WTC11 (cell line): ENCODE data around the gene KIRREL3. TPM values are rescaled to one million over a fixed set of nuclear protein-coding genes. Genes with fewer than 3 reads are reported as not detected.

Experiments used
- ATAC-seq: fragments of 200-7000 bp; cut with Tn5 transposase; 2 replicates; pipeline ENCODE4 v1.10.0; 2021; ENCODE audit warnings: mild to moderate bottlenecking, moderate library complexity
- CTCF ChIA-PET: fragments of 300-600 bp; sonication (Branson Sonifier 250); formaldehyde crosslinking; loops from one replicate; lab custom pipeline; 2021; ENCODE audit warnings: antibody characterized with exemption; lab: Charles Lee
- POLR2A ChIA-PET: fragments of 350-600 bp; sonication (Branson Sonifier 250); formaldehyde crosslinking; loops from one replicate; lab custom pipeline; 2021; ENCODE audit warnings: antibody characterized with exemption; lab: Charles Lee
- DNase-seq: peaks from one replicate; pipeline ENCODE4 v3.0.0; 2021; ENCODE audit warnings: low spot score
- H3K27ac Mint-ChIP-seq: 2 replicates; pipeline ENCODE4 v1.8.0; 2021; ENCODE audit warnings: mixed read lengths
- H3K27me3 Mint-ChIP-seq: 2 replicates; pipeline ENCODE4 v1.8.0; 2021; ENCODE audit warnings: low read depth, mild to moderate bottlenecking, moderate library complexity, mixed read lengths
- H3K36me3 Mint-ChIP-seq: 2 replicates; pipeline ENCODE4 v1.8.0; 2021; ENCODE audit warnings: mixed read lengths
- H3K4me1 Mint-ChIP-seq: 2 replicates; pipeline ENCODE4 v1.8.0; 2022; ENCODE audit warnings: mixed read lengths
- H3K4me3 Mint-ChIP-seq: 2 replicates; pipeline ENCODE4 v1.8.0; 2021; ENCODE audit warnings: mild to moderate bottlenecking, moderate library complexity, mixed read lengths
- H3K9me3 Mint-ChIP-seq: 2 replicates; pipeline ENCODE4 v1.8.0; 2021; ENCODE audit warnings: mixed read lengths
- CBFB ChIP-seq: sonication (generic); formaldehyde crosslinking; IDR thresholded peaks from 2 replicates; pipeline ENCODE4 v1.8.1; 2022; ENCODE audit warnings: mild to moderate bottlenecking, low read depth, missing genetic modification reagents
- CREB1 ChIP-seq: sonication (generic); formaldehyde crosslinking; IDR thresholded peaks from 2 replicates; pipeline ENCODE4 v1.8.0; 2023; ENCODE audit warnings: mild to moderate bottlenecking, missing genetic modification reagents
- CTCF ChIP-seq: fragments of 200-600 bp; IDR thresholded peaks from 2 replicates; pipeline ENCODE4 v1.8.0; 2022; ENCODE audit warnings: antibody characterized with exemption
- E2F4 ChIP-seq: sonication (generic); formaldehyde crosslinking; IDR thresholded peaks from 2 replicates; pipeline ENCODE4 v1.8.1; 2022; ENCODE audit warnings: low read depth, mild to moderate bottlenecking, moderate library complexity, missing genetic modification reagents, borderline replicate concordance
- E2F5 ChIP-seq: sonication (generic); formaldehyde crosslinking; IDR thresholded peaks from 2 replicates; pipeline ENCODE4 v1.8.1; 2022; ENCODE audit warnings: mild to moderate bottlenecking, moderate library complexity, missing genetic modification reagents
- GTF2I ChIP-seq: fragments of 250-450 bp; sonication (Bioruptor Pico); conservative IDR thresholded peaks from 2 replicates; pipeline ENCODE4 v1.4.0; 2021; ENCODE audit warnings: mild to moderate bottlenecking
- NR1H2 ChIP-seq: sonication (generic); formaldehyde crosslinking; IDR thresholded peaks from 2 replicates; pipeline ENCODE4 v1.9.0; 2021; ENCODE audit warnings: mild to moderate bottlenecking, moderate library complexity, missing genetic modification reagents
- NR3C1 ChIP-seq: sonication (generic); formaldehyde crosslinking; conservative IDR thresholded peaks from 2 replicates; pipeline ENCODE4 v1.8.1; 2023; ENCODE audit warnings: low read depth, mild to moderate bottlenecking, missing genetic modification reagents
- RELA ChIP-seq: sonication (generic); formaldehyde crosslinking; IDR thresholded peaks from 2 replicates; pipeline ENCODE4 v1.8.1; 2022; ENCODE audit warnings: missing genetic modification reagents, mild to moderate bottlenecking, borderline replicate concordance
- RORB ChIP-seq: fragments of 250-450 bp; sonication (Bioruptor Pico); IDR thresholded peaks from 2 replicates; pipeline ENCODE4 v1.9.0; 2021; ENCODE audit warnings: mild to moderate bottlenecking
- ZNF121 ChIP-seq: sonication (generic); formaldehyde crosslinking; IDR thresholded peaks from 2 replicates; pipeline ENCODE4 v1.8.0; 2023; ENCODE audit warnings: missing genetic modification reagents
- ZNF396 ChIP-seq: fragments of 250-450 bp; sonication (Bioruptor Pico); IDR thresholded peaks from 2 replicates; pipeline ENCODE4 v1.8.0; 2021; ENCODE audit warnings: mild to moderate bottlenecking, moderate library complexity, borderline replicate concordance
- total RNA-seq: library from RNA; stranded (reverse); gene quantifications from 3 replicates; pipeline ENCODE4 v1.2.3, GENCODE V29; 2021
- TF ChIP-seq, protein P1 (sequence below): sonication (generic); formaldehyde crosslinking; IDR thresholded peaks from 2 replicates; pipeline ENCODE4 v1.8.1; 2022; ENCODE audit warnings: low read depth, missing genetic modification reagents, borderline replicate concordance
- TF ChIP-seq, protein P2 (sequence below): sonication (generic); formaldehyde crosslinking; IDR thresholded peaks from 2 replicates; pipeline ENCODE4 v1.8.1; 2023; ENCODE audit warnings: mild to moderate bottlenecking, missing genetic modification reagents
- TF ChIP-seq, protein P3 (sequence below): sonication (generic); formaldehyde crosslinking; IDR thresholded peaks from 2 replicates; pipeline ENCODE4 v1.8.1; 2023; ENCODE audit warnings: mild to moderate bottlenecking, missing genetic modification reagents, borderline replicate concordance
- TF ChIP-seq, protein P4 (sequence below): sonication (generic); formaldehyde crosslinking; IDR thresholded peaks from 2 replicates; pipeline ENCODE4 v1.8.0; 2023; ENCODE audit warnings: missing genetic modification reagents

KIRREL3 gene
- total RNA-seq, 1 experiment from 2014 or later: 0.59 TPM

- TF ChIP-seq, protein P1, sequence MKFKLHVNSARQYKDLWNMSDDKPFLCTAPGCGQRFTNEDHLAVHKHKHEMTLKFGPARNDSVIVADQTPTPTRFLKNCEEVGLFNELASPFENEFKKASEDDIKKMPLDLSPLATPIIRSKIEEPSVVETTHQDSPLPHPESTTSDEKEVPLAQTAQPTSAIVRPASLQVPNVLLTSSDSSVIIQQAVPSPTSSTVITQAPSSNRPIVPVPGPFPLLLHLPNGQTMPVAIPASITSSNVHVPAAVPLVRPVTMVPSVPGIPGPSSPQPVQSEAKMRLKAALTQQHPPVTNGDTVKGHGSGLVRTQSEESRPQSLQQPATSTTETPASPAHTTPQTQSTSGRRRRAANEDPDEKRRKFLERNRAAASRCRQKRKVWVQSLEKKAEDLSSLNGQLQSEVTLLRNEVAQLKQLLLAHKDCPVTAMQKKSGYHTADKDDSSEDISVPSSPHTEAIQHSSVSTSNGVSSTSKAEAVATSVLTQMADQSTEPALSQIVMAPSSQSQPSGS (CRISPR knock-in tag): no peak
- TF ChIP-seq ZNF396 (CRISPR knock-in tag) (no peak), CTCF (no peak), GTF2I (CRISPR knock-in tag) (no peak), CBFB (CRISPR knock-in tag) (no peak), CREB1 (CRISPR knock-in tag) (no peak)
- TF ChIP-seq, protein P2, sequence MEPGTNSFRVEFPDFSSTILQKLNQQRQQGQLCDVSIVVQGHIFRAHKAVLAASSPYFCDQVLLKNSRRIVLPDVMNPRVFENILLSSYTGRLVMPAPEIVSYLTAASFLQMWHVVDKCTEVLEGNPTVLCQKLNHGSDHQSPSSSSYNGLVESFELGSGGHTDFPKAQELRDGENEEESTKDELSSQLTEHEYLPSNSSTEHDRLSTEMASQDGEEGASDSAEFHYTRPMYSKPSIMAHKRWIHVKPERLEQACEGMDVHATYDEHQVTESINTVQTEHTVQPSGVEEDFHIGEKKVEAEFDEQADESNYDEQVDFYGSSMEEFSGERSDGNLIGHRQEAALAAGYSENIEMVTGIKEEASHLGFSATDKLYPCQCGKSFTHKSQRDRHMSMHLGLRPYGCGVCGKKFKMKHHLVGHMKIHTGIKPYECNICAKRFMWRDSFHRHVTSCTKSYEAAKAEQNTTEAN (CRISPR knock-in tag): no peak
- TF ChIP-seq, protein P3, sequence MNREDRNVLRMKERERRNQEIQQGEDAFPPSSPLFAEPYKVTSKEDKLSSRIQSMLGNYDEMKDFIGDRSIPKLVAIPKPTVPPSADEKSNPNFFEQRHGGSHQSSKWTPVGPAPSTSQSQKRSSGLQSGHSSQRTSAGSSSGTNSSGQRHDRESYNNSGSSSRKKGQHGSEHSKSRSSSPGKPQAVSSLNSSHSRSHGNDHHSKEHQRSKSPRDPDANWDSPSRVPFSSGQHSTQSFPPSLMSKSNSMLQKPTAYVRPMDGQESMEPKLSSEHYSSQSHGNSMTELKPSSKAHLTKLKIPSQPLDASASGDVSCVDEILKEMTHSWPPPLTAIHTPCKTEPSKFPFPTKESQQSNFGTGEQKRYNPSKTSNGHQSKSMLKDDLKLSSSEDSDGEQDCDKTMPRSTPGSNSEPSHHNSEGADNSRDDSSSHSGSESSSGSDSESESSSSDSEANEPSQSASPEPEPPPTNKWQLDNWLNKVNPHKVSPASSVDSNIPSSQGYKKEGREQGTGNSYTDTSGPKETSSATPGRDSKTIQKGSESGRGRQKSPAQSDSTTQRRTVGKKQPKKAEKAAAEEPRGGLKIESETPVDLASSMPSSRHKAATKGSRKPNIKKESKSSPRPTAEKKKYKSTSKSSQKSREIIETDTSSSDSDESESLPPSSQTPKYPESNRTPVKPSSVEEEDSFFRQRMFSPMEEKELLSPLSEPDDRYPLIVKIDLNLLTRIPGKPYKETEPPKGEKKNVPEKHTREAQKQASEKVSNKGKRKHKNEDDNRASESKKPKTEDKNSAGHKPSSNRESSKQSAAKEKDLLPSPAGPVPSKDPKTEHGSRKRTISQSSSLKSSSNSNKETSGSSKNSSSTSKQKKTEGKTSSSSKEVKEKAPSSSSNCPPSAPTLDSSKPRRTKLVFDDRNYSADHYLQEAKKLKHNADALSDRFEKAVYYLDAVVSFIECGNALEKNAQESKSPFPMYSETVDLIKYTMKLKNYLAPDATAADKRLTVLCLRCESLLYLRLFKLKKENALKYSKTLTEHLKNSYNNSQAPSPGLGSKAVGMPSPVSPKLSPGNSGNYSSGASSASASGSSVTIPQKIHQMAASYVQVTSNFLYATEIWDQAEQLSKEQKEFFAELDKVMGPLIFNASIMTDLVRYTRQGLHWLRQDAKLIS: no peak
- TF ChIP-seq, all 79 proteins: peak for 0
Measured at GRCh38 chr11:126904520-126904919, 96.0 kb downstream of the KIRREL3 start (continued).

- ATAC-seq: no peak
- no peaks in the 10 kb centered on the region; the same call in 1 of the 2 replicates for H3K27me3 Mint-ChIP-seq
- peaks cover 39% of the 10 kb centered on the region for H3K4me1 Mint-ChIP-seq
- CTCF ChIA-PET: interaction anchor here (0.6 kb wide), 1 partner anchor 8 kb away, joined by 5 read pairs; no protein-coding TSS in a partner anchor
- POLR2A ChIA-PET: no interaction called here
- H3K9me3 Mint-ChIP-seq: peaks cover 12% of the 10 kb centered on the region
- no peak for TF ChIP-seq RORB
- TF ChIP-seq E2F4: no peak
- TF ChIP-seq E2F5: no peak
- no peak for TF ChIP-seq NR3C1
- no peak for TF ChIP-seq RELA (CRISPR knock-in tag)
- TF ChIP-seq ZNF396 (CRISPR knock-in tag): no peak
- no peak for TF ChIP-seq NR1H2
- no peak for TF ChIP-seq ZNF121
- TF ChIP-seq, protein P1 (CRISPR knock-in tag): no peak
- TF ChIP-seq, protein P4, sequence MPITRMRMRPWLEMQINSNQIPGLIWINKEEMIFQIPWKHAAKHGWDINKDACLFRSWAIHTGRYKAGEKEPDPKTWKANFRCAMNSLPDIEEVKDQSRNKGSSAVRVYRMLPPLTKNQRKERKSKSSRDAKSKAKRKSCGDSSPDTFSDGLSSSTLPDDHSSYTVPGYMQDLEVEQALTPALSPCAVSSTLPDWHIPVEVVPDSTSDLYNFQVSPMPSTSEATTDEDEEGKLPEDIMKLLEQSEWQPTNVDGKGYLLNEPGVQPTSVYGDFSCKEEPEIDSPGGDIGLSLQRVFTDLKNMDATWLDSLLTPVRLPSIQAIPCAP (CRISPR knock-in tag): no peak
- TF ChIP-seq, all 79 proteins: peak for 0
- H3K27ac Mint-ChIP-seq: no peak overlapping the region
- no peak overlapping the region for H3K4me3 Mint-ChIP-seq
- DNase-seq: no peak
- H3K36me3 Mint-ChIP-seq: no peaks in the 10 kb centered on the region
Measured at GRCh38 chr11:126901783-126902182, 98.8 kb downstream of the KIRREL3 start.
